Measurements from ENCODE around the gene HIPK3.

HIPK3 gene

GRCh38 chr11:33273656-33274055, 16.5 kb downstream of the HIPK3 start:
- TF ChIP-seq MYC (IDR thresholded peaks at IDR 0.05; ENCODE audit: low read depth, low read length) (no peak), CTCF (IDR thresholded peaks at IDR 0.05; ENCODE audit: low read depth, low read length) (no peak), MAX (IDR thresholded peaks at IDR 0.05; ENCODE audit: low read depth, low read length) (no peak), POLR2A (IDR thresholded peaks at IDR 0.05; ENCODE audit: extremely low read depth, insufficient read length) (no peak)
- no peak for DNase-seq (ENCODE audit: low read depth)
- H3K4me3 ChIP-seq (ENCODE audit: low read depth, low read length): no peak overlapping the region

- no peak overlapping the region for H3K4me3 ChIP-seq (ENCODE audit: low read depth, low read length)
- TF ChIP-seq CTCF (IDR thresholded peaks at IDR 0.05; ENCODE audit: low read depth, low read length) (no peak), MYC (IDR thresholded peaks at IDR 0.05; ENCODE audit: low read depth, low read length) (no peak), POLR2A (IDR thresholded peaks at IDR 0.05; ENCODE audit: extremely low read depth, insufficient read length) (no peak), MAX (IDR thresholded peaks at IDR 0.05; ENCODE audit: low read depth, low read length) (no peak)
- no peak for DNase-seq (ENCODE audit: low read depth)
These were observed 23.2 kb downstream of the HIPK3 start for GRCh38 chr11:33280411-33280810.

GRCh38 chr11:33281758-33282157, 24.6 kb downstream of the HIPK3 start:
- TF ChIP-seq CTCF (IDR thresholded peaks at IDR 0.05; ENCODE audit: low read depth, low read length) (no peak), MAX (IDR thresholded peaks at IDR 0.05; ENCODE audit: low read depth, low read length) (no peak), MYC (IDR thresholded peaks at IDR 0.05; ENCODE audit: low read depth, low read length) (no peak), POLR2A (IDR thresholded peaks at IDR 0.05; ENCODE audit: extremely low read depth, insufficient read length) (no peak)
- DNase-seq (ENCODE audit: low read depth): no peak
- no peak overlapping the region for H3K4me3 ChIP-seq (ENCODE audit: low read depth, low read length)

GRCh38 chr11:33284818-33285217, 27.6 kb downstream of the HIPK3 start:
- TF ChIP-seq MAX (IDR thresholded peaks at IDR 0.05; ENCODE audit: low read depth, low read length) (no peak), POLR2A (IDR thresholded peaks at IDR 0.05; ENCODE audit: extremely low read depth, insufficient read length) (no peak), MYC (IDR thresholded peaks at IDR 0.05; ENCODE audit: low read depth, low read length) (no peak), CTCF (IDR thresholded peaks at IDR 0.05; ENCODE audit: low read depth, low read length) (no peak)
- no peak for DNase-seq (ENCODE audit: low read depth)
- H3K4me3 ChIP-seq (ENCODE audit: low read depth, low read length): no peak overlapping the region

- no peak for DNase-seq (ENCODE audit: low read depth)
- no peak overlapping the region for H3K4me3 ChIP-seq (ENCODE audit: low read depth, low read length)
- no peak for TF ChIP-seq POLR2A (IDR thresholded peaks at IDR 0.05; ENCODE audit: extremely low read depth, insufficient read length)
- TF ChIP-seq MYC (IDR thresholded peaks at IDR 0.05; ENCODE audit: low read depth, low read length): no peak
- TF ChIP-seq CTCF (IDR thresholded peaks at IDR 0.05; ENCODE audit: low read depth, low read length): no peak
- TF ChIP-seq MAX (IDR thresholded peaks at IDR 0.05; ENCODE audit: low read depth, low read length): no peak
These were observed 33.1 kb downstream of the HIPK3 start for GRCh38 chr11:33290319-33290718.

Data from NB4 (cell line).